Activated CD4-positive, alpha-beta T cell treated with anti-CD3 and anti-CD28 coated beads, Interleukin-2, amount 50 U/mL, for 24 hours (primary cell): ENCODE results near the gene CEP97.
"Not testable (repeated sequence)": the region's sequence is repeated elsewhere in the genome, so short reads cannot be mapped to it uniquely, and the experiment has no call there.

Experiments
- DNase-seq, 2 donors: peaks; one replicate each; pipeline ENCODE4 v3.0.0-alpha.2; 2020; ENCODE audit warnings: low read depth in 1 of 2, low spot score in 1 of 2

CEP97 gene

GRCh38 chr3:101701696-101702634, 22.4 kb upstream of the CEP97 start:
- no peak for DNase-seq

- no peak for DNase-seq
These were observed 21.7 kb upstream of the CEP97 start for GRCh38 chr3:101702726-101703125.

DNA sequence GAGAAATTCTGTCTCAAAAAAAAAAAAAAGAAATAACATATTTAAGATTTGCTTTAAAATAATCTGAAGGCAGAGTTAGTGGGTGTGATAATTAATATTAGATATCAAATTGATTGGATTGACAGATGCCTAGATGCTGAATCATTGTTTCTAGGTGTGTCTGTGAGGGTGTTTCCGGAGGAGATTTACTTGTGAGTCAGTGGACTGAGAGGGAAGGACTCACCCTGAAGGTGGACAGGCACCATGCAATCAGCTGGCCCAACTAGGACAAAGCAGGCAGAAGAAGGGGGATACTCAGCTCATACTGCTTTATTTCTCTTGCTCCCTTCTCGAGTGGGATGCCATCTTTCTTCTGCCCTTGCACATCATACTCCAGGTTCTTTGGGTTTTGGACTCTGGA, 21.2 kb upstream of the CEP97 start:
- DNase-seq, result no peak

DNA sequence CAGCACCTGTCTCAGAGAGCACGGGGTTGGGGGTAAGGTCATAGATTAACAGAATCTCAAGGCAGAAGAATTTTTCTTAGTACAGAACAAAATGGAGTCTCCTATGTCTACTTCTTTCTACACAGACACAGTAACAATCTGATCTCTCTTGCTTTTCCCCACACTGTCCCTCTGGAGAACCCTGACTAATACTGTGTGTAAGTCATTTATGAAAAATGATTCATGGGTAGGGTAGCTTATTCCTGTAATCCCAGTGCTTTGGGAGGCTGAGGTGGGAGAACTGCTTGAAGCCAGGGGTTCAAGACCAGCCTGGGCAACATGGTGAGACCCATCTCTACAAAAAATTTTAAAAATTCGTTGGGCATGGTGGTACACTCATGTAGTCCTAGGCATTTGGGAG, 19.8 kb upstream of the CEP97 start:
- not testable (repeated sequence) for DNase-seq

DNA sequence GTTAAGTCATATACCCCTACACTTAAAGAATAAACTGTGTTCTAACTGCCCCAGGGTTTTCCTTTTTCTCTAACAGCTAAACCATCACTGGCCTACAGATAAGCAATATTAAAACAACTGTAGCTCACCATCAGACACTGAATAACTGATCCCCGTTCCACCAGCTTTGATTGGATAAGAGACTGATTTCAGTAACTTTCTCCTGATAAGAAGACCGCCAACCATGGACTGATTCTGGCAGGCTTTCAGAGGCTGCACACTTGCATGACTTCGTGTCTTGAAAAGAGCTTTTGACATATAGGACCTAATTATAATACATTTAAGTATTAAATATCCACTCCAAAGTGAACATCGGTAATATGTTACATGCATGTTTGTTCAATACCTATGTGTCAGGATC, 15.3 kb upstream of the CEP97 start:
- DNase-seq, result no peak

- DNase-seq, result no peak
These were observed 6.0 kb upstream of the CEP97 start for GRCh38 chr3:101718455-101718854.

DNA sequence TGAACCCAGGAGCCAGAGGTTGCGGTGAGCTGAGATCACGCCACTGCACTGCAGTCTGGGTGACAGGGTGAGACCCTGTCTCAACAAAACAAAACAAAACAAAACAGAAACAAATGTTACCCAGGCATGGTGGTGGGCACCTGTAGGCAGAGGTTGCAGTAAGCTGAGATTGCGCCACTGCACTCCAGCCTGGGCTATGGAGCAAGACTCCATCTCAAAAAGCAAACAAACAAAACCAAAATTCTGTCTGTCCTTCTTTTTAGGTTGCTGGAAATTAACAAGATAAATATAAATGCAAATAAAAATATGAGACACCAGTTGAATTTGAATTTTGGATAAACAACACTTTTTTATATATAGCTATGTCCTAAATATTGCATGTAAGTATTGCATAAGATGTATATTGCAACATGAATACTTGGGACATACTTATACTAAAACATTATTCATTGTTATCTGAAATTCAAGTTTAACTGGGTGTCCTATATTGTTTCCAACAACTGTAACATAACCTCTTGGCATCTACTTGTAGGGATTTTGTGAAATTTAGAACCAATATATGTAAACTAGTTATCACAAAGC, 4.7 kb upstream of the CEP97 start:
- DNase-seq, result no peak

DNA sequence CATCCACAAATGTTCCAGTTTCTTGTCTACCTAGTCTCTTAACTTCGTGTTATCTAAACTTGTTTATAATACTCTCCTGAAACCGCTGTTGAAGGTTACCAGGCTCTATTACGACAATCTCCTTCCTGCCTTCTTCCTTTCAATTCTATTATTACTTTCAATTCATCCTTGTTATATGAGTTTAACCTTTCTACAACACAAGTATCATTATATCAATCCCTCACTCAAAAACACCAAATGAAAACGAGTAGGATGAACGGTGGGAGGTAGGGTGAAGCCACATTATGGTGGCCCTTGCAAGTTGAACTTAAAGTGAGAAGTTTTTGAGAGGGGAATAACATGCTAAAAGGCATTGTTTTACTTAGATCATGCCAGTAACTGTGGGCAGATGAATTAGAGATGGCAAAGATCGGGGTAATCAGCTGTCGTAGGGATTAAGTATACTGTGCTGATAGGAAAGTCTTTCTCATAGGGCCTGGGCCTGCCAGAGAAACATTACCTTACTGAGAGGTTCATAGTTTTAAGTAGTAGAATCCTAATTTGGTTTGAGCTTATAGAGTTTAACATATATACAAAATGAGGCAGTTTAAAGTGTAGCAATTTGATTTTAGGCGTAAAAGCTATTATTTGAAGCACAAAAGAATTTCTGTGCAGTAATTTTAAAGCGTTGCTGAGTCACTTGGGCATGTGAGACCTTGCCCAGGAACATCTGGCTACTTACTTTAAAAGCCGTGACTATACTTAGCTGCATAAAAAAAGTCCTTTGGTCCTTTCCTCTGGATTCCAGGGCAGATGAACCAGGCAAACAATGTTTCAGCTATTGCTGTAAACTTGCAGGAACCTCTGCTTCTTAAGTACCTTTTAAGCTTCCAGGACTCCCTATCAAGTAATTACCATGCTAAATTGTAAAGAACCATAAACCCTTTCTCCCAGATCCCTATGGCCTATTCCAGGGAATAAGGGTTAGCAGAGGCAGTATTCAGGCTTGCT, 3.3 kb upstream of the CEP97 start:
- no peak for DNase-seq

- DNase-seq, result no peak
These were observed 1.8 kb upstream of the CEP97 start for GRCh38 chr3:101722394-101723173.

DNA sequence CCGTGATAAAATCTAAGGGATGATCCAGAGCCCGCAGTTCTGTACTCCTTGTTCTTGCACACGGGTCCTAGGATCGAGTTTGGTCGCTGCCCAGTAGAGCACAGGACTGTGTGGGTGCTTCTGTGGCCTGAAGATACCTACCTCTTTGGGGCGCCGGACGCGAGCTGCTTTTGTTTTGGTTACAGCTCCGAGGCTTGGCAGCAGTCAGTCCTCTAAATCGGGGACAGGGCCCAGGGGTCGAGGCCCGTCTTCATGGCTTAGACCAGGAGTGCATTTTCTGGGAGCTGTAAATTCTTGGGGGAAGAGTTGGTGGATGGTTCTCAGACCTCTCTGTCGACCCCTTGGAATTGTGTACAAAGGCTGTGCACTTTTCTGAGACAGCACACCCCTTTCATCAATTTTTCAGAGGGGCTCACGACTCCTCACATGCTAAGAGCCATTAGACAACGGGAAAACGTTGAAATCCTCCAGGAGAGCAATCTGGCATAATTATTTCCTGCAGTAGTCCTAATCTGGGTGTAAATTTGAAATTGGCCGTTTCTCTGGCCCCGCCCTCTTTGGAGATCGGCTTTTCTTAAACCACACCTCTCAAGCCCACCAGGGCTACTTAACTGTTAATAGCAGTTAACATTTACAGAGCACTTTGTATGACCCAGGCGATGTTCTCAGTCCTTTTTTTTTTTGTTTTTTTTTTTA, 928 bp downstream of the CEP97 start:
- DNase-seq, result no peak

- no peak for DNase-seq
These were observed 1.5 kb downstream of the CEP97 start for GRCh38 chr3:101725890-101726275.

- no peak for DNase-seq
These were observed 5.2 kb downstream of the CEP97 start for GRCh38 chr3:101729586-101729985.

GRCh38 chr3:101730839-101731238, 6.4 kb downstream of the CEP97 start:
- no peak for DNase-seq

DNA sequence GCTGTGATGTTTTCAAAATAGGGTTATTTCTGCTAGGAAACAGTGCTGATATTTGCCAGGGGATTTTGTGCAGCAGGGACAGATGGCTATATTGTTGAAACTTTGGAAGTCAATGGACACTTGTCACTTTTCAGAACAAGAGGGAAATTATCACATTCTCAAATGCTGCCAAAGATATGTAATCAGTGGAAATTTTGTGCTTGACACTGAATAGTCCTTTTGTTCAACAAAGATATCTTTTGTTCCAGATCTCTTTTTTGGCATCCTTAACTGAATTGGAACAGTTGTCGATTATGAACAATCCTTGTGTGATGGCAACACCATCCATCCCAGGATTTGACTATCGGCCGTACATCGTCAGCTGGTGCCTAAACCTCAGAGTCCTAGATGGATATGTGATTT, 7.8 kb downstream of the CEP97 start:
- DNase-seq, result no peak

GRCh38 chr3:101735833-101736232, 11.4 kb downstream of the CEP97 start:
- no peak for DNase-seq

DNA sequence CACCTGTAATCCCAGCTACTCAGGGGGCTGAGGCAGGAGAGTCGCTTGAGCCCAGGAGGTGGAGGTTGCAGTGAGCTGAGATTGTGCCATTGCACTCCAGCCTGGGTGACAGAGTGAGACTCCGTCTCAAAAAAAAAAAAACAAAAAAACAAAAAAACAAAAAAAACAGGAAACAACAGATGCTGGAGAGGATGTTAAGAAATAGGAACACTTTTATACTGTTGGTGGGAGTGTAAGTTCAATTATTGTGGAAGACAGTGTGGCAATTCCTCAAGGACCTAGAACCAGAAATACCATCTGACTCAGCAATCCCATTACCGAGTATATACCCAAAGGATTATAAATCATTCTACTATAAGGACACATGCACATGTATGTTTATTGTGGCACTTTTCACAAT, 17.5 kb downstream of the CEP97 start:
- DNase-seq, result not testable (repeated sequence)

DNA sequence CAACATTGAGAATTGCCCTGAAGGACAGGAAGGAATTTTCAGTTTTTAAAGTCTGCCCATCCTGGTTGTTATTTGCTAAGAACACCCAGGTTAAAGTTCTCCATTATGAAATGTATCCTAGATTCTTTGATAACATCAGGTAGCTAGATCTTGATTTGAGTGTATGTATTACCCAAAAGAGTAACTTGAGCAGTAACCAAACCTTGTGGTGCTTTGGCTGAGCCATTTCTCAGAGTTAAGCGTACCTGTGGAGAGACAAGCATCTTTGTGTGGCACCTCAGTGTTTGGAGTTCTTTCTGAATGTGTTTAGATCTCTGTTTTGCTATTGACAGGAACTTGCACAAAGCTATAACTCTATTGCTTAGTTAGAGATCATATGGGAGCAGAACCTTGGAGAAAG, 20.4 kb downstream of the CEP97 start:
- no peak for DNase-seq

DNA sequence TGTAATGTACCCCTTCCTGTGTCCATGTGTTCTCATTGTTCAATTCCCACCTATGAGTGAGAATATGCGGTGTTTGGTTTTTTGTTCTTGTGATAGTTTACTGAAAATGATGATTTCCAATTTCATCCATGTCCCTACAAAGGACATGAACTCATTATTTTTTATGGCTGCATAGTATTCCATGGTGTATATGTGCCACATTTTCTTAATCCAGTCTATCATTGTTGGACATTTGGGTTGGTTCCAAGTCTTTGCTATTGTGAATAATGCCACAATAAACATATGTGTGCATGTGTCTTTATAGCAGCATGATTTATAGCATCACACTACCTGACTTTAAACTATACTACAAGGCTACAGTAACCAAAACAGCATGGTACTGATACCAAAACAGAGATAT, 21.5 kb downstream of the CEP97 start:
- not testable (repeated sequence) for DNase-seq

DNA sequence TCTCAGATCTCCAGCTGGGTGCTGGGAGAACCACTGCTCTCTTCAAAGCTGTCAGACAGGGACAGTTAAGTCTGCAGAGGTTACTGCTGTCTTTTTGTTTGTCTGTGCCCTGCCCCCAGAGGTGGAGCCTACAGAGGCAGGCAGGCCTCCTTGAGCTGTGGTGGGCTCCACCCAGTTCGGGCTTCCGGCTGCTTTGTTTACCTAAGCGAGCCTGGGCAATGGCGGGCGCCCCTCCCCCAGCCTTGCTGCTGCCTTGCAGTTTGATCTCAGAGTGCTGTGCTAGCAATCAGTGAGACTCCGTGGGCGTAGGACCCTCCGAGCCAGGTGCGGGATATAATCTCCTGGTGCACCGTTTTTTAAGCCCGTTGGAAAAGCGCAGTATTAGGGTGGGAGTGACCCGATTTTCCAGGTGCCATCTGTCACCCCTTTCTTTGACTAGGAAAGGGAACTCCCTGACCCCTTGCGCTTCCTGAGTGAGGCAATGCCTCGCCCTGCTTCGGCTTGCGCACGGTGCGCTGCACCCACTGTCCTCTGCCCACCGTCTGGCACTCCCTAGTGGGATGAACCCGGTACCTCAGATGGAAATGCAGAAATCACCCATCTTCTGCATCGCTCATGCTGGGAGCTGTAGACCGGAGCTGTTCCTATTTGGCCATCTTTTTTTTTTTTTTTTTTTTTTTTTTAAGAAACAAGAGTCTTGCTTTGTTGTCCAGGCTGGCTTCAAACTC, 29.1 kb downstream of the CEP97 start:
- DNase-seq, result not testable (repeated sequence)
